NB4 (cell line): ENCODE measurements around the gene SPRYD3.
"Not testable (repeated sequence)": the region's sequence is repeated elsewhere in the genome, so short reads cannot be mapped to it uniquely, and the experiment has no call there.

Source experiments
- DNase-seq: peaks from one replicate; pipeline ENCODE4 v3.0.0; 2010; ENCODE audit warnings: low read depth
- H3K4me3 ChIP-seq: one replicate; pipeline ENCODE4 v1.5.1; 2011; ENCODE audit warnings: mild to moderate bottlenecking, low read depth, low read length, moderate library complexity
- MYC ChIP-seq: IDR thresholded peaks from 2 replicates; pipeline ENCODE4 v1.6.1; 2011; ENCODE audit warnings: low read depth, low read length
- POLR2A ChIP-seq: IDR thresholded peaks from 2 replicates; pipeline ENCODE4 v1.6.1; 2011; ENCODE audit warnings: mild to moderate bottlenecking; ENCODE audit not compliant: insufficient read length; ENCODE audit errors: extremely low read depth
- TF ChIP-seq, protein P1 (sequence below): IDR thresholded peaks from 2 replicates; pipeline ENCODE4 v1.6.1; 2011; ENCODE audit warnings: low read depth, low read length
- TF ChIP-seq, protein P2 (sequence below): IDR thresholded peaks from one replicate; pipeline ENCODE4 v1.5.1; 2012; ENCODE audit warnings: low read depth, low read length

The SPRYD3 gene

GRCh38 chr12:53113136-53113705 lies 34.0 kb upstream of the SPRYD3 start:
- DNase-seq: no peak
- no peak overlapping the region for H3K4me3 ChIP-seq
- no peak for TF ChIP-seq POLR2A

DNA sequence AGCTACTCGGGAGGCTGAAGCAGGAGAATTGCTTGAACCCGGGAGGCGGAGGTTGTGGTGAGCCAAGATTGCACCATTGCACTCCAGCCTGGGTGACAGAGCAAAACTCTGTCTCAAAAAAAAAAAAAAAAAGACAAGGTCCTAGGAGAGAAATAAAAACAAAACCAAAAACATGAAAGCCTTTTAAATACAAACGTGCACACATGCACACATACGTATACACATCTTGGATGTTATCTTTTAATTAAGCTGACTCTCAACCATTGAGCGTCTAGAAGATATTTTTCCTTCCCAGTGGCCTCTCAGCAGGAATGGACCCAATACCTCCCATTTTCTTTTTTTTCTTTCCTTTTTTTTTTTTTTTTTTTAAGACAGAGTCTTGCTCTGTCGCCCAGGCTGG lies 33.2 kb upstream of the SPRYD3 start:
- not testable (repeated sequence) for H3K4me3 ChIP-seq, DNase-seq

- TF ChIP-seq MYC (no peak), POLR2A (no peak)
- TF ChIP-seq, protein P1, sequence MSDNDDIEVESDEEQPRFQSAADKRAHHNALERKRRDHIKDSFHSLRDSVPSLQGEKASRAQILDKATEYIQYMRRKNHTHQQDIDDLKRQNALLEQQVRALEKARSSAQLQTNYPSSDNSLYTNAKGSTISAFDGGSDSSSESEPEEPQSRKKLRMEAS: no peak
- TF ChIP-seq, protein P2, sequence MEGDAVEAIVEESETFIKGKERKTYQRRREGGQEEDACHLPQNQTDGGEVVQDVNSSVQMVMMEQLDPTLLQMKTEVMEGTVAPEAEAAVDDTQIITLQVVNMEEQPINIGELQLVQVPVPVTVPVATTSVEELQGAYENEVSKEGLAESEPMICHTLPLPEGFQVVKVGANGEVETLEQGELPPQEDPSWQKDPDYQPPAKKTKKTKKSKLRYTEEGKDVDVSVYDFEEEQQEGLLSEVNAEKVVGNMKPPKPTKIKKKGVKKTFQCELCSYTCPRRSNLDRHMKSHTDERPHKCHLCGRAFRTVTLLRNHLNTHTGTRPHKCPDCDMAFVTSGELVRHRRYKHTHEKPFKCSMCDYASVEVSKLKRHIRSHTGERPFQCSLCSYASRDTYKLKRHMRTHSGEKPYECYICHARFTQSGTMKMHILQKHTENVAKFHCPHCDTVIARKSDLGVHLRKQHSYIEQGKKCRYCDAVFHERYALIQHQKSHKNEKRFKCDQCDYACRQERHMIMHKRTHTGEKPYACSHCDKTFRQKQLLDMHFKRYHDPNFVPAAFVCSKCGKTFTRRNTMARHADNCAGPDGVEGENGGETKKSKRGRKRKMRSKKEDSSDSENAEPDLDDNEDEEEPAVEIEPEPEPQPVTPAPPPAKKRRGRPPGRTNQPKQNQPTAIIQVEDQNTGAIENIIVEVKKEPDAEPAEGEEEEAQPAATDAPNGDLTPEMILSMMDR: no peak
- no peak for DNase-seq
- H3K4me3 ChIP-seq: no peak overlapping the region
These were observed 27.9 kb upstream of the SPRYD3 start for GRCh38 chr12:53107122-53107521.

- TF ChIP-seq, protein P2: no peak
- TF ChIP-seq MYC (no peak), POLR2A (no peak)
- TF ChIP-seq, protein P1: no peak
- H3K4me3 ChIP-seq: no peak overlapping the region
These were observed 26.7 kb upstream of the SPRYD3 start for GRCh38 chr12:53105712-53106439.

DNA sequence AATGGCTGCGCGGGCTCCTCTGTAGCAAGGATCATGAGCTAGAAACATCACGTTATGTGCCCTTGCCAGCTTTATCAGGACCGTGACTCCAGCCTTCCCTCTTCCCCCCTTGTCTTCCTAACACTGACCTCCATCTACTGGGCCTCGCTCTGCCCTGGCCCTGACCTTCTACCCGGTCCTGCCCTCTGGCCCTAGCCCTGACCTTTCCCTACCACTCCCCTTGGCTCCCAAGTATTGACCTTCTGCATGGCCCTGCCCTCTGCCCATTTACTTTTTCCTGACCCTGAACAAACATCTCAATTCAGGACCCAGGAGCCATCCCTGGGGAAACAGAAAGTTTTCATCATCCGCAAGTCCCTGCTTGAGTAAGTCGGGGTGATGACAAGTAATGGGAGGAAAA lies 26.1 kb upstream of the SPRYD3 start:
- no peak for DNase-seq
- TF ChIP-seq, protein P2: no peak
- TF ChIP-seq POLR2A: no peak
- TF ChIP-seq, protein P1: no peak
- TF ChIP-seq MYC: no peak
- no peak overlapping the region for H3K4me3 ChIP-seq

More at GRCh38 chr12:53105712-53106439, 26.7 kb upstream of the SPRYD3 start:
- DNase-seq: no peak

- no peak overlapping the region for H3K4me3 ChIP-seq
- TF ChIP-seq POLR2A (no peak), MYC (no peak)
- TF ChIP-seq, protein P1: no peak
- peak; percentile 83 for DNase-seq
These were observed 24.7 kb upstream of the SPRYD3 start for GRCh38 chr12:53103860-53104305.

- no peak for DNase-seq
- TF ChIP-seq, protein P2: no peak
- no peak within 1 kb of the TSS for H3K4me3 ChIP-seq
These were observed 24.0 kb upstream of the SPRYD3 start, which contains the start of gene SOAT2 for GRCh38 chr12:53102883-53103807. SOAT2 (plus strand) TSS chr12:53103486; CDS start chr12:53103578, 92 bp downstream.
